ENCODE results near the gene TMEM45A. TPM values are rescaled to one million over a fixed set of nuclear protein-coding genes. Genes with fewer than 3 reads are reported as not detected.
A peak's percentile ranks its signal among the peaks of the same experiment; 100 is the strongest.
"Not testable (repeated sequence)": the region's sequence is repeated elsewhere in the genome, so short reads cannot be mapped to it uniquely, and the experiment has no call there.

TMEM45A gene, protein sequence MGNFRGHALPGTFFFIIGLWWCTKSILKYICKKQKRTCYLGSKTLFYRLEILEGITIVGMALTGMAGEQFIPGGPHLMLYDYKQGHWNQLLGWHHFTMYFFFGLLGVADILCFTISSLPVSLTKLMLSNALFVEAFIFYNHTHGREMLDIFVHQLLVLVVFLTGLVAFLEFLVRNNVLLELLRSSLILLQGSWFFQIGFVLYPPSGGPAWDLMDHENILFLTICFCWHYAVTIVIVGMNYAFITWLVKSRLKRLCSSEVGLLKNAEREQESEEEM
- 1 to 10 TPM; 1.1 to 1.3 TPM for total RNA-seq

DNA sequence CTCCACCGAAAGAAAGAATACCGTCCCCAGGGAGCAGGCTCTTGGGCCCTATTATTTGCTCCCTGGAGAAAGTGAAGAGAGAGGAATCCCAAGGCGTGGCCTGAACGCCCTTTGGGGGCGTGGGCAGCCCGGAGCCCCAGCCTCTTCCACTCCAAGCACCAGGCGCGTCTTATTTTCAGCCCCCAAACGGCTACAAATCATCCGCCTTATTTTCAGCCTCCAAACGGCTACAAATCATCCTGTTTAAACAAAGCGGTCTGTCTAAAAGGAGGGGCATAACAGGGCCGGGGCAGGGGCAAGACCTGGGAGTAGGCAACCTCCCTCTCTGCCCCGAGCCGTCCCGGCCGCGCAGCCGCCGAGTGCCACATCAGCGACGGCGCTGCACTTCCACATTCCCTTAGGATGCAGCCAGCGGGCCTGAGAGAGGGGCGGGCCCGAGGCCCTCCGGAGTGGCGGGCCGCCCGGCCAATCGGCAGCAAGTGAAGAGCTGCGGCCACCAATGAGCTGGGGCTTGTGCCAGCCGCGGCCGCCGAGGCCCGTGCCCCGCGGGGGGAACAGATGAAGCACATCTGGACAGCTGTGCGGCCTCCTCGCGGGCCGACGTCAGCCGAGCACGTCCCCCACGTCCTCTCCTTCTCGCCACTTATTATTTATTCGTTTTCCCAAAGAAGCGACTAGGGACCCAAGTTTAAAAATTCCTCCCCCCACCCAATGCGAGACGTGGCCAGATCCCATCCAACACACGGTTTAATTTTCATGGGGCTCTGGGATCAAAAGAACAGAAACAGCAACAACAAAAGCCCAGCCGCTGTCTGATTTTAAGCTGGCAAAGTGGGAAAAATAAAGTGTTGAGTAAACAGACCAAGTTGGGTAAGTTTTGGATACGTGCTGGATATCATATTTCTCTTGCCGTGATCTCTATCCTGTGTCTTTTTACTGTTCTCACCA is at the start of gene TMEM45A:
TSS of gene TMEM45A (plus strand) at position 561 of the 948 bp plus-strand sequence. CDS start 62,593 bp downstream, outside the sequence.
- H3K27ac Mint-ChIP-seq = no peak within 1 kb of the TSS
- H3K9me3 Mint-ChIP-seq = no peaks in the 10 kb centered on the region
- peak; percentile 84 for DNase-seq
- peak within 1 kb of the TSS; percentile 78 for H3K4me3 Mint-ChIP-seq
- peaks cover 12% of the 10 kb centered on the region for H3K4me1 Mint-ChIP-seq
- no peaks in the 10 kb centered on the region for H3K36me3 Mint-ChIP-seq (ENCODE audit: low read depth)
- ChIA-PET POLR2A (no interaction called here), CTCF (interaction anchor here (0.7 to 1.2 kb wide), 5 partner anchors 8 to 684 kb away, joined by 3 to 9 read pairs (median 3); no protein-coding TSS in a partner anchor)
- peaks cover 23% of the 10 kb centered on the region for H3K27me3 Mint-ChIP-seq

DNA sequence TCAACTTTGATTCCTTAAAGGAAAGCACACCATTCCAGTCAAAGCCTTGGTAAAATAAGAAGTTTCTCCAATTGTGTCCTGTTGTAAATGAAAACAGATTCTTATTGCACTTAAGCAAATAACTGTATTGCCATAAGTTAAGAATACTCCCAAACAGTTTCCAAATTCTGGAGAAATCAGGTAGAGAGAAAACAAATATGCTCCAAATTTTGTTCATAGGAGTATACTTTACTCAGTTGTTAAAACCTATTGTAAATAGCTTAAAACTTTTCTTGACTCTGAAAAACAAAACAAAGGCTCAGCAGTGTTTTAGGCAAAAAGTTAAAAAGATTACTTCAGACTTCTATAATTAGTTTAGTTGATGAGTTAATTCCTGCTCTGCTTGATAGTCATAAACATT is 48.7 kb upstream of the TMEM45A start:
- Mint-ChIP-seq H3K27me3 (no peaks in the 10 kb centered on the region), H3K4me1 (peaks cover 7% of the 10 kb centered on the region)
- CTCF ChIA-PET = no interaction called here

DNA sequence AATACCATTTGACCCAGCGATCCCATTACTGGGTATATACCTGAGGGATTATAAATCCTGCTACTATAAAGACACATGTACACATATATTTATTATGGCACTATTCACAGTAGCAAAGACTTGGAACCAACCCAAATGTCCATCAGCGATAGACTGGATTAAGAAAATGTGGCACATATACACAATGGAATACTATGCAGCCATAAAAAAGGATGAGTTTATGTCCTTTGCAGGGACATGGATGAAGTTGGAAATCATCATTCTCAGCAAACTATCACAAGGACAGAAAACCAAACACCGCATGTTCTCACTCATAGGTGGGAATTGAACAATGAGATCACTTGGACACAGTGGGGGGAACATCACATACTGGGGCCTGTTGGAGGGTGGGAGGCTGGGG is 45.4 kb upstream of the TMEM45A start:
- H3K4me1 Mint-ChIP-seq; H3K36me3 Mint-ChIP-seq (ENCODE audit: low read depth); H3K27ac Mint-ChIP-seq; CTCF ChIA-PET; DNase-seq; POLR2A ChIA-PET; H3K9me3 Mint-ChIP-seq; H3K27me3 Mint-ChIP-seq; H3K4me3 Mint-ChIP-seq: not testable (repeated sequence)

More for the DNA sequence above, 48.7 kb upstream of the TMEM45A start:
- POLR2A ChIA-PET = no interaction called here
- H3K9me3 Mint-ChIP-seq = peaks cover 6% of the 10 kb centered on the region
- no peak overlapping the region for H3K27ac Mint-ChIP-seq
- peaks cover 3% of the 10 kb centered on the region for H3K36me3 Mint-ChIP-seq (ENCODE audit: low read depth)
- DNase-seq = no peak
- no peak overlapping the region for H3K4me3 Mint-ChIP-seq

GRCh38 chr3:100448079-100448478 is 44.3 kb upstream of the TMEM45A start:
- no peak overlapping the region for H3K4me3 Mint-ChIP-seq
- DNase-seq = no peak
- no peak overlapping the region for H3K27ac Mint-ChIP-seq
- POLR2A ChIA-PET = no interaction called here
- no peaks in the 10 kb centered on the region for H3K4me1 Mint-ChIP-seq
- H3K36me3 Mint-ChIP-seq (ENCODE audit: low read depth) = peaks cover 3% of the 10 kb centered on the region
- no peaks in the 10 kb centered on the region for H3K27me3 Mint-ChIP-seq
- CTCF ChIA-PET = interaction anchor here (1.5 kb wide), 1 partner anchor 15 kb away, joined by 5 read pairs; no protein-coding TSS in a partner anchor
- peaks cover 2% of the 10 kb centered on the region for H3K9me3 Mint-ChIP-seq

DNA sequence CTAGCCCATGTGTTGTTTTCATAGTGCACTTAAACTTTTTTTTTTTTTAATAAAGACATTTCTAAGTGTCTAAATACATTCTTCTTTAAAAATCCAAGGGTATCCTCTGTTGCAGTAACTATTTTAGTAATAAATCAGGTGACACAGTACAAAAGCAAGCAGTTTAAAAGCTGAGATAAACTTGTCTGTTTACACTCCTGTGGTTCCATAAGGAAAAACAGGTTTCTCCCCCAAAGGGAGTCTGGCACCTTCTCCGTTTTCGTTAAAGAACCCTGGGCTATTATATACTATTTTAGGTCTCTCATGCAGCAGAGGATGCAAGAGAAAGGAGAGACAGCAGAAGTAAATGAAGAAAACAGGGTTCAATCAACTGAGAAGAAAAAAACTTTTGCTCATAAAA is 43.2 kb upstream of the TMEM45A start:
- no peaks in the 10 kb centered on the region for H3K27me3 Mint-ChIP-seq
- H3K36me3 Mint-ChIP-seq (ENCODE audit: low read depth) = peaks cover 3% of the 10 kb centered on the region
- no peak overlapping the region for H3K27ac Mint-ChIP-seq
- ChIA-PET POLR2A (no interaction called here), CTCF (interaction anchor here (0.7 to 1.5 kb wide), 3 partner anchors 14 to 132 kb away, joined by 4 to 5 read pairs (median 4); no protein-coding TSS in a partner anchor)
- H3K4me1 Mint-ChIP-seq = no peaks in the 10 kb centered on the region
- no peaks in the 10 kb centered on the region for H3K9me3 Mint-ChIP-seq
- no peak for DNase-seq
- no peak overlapping the region for H3K4me3 Mint-ChIP-seq

DNA sequence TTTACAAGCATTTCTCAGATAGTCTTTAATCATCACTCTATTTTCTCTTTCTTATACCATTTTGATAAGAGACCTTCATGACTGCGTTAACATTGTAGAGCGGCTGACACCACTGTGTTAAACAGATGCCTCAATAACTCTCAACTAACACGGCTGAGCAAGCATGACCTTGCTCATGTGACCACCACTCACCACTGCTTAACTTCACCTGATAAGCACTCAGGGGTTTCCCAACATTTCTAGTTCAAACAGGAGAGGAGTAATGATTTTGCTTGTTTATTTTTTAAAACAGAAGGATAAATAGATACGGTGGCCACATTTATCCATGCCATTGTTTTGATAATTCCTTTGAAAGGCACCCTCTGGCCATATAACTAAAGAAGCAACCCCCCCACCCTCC is 37.7 kb upstream of the TMEM45A start:
- POLR2A ChIA-PET = no interaction called here
- H3K9me3 Mint-ChIP-seq = no peaks in the 10 kb centered on the region
- H3K4me3 Mint-ChIP-seq = no peak overlapping the region
- no peak for DNase-seq
- H3K27ac Mint-ChIP-seq = no peak overlapping the region
- no peaks in the 10 kb centered on the region for H3K36me3 Mint-ChIP-seq (ENCODE audit: low read depth)
- no peaks in the 10 kb centered on the region for H3K27me3 Mint-ChIP-seq
- CTCF ChIA-PET = no interaction called here
- H3K4me1 Mint-ChIP-seq = peaks cover 6% of the 10 kb centered on the region

GRCh38 chr3:100455841-100456550 is 36.4 kb upstream of the TMEM45A start:
- Mint-ChIP-seq H3K27me3 (no peaks in the 10 kb centered on the region), H3K27ac (no peak overlapping the region), H3K36me3 (ENCODE audit: low read depth) (no peaks in the 10 kb centered on the region), H3K4me3 (no peak overlapping the region), H3K4me1 (peaks cover 6% of the 10 kb centered on the region), H3K9me3 (no peaks in the 10 kb centered on the region)
- ChIA-PET POLR2A (no interaction called here), CTCF (interaction anchor here (0.5 kb wide), 1 partner anchor 159 kb away, joined by 3 read pairs; no protein-coding TSS in a partner anchor)
- DNase-seq = no peak

GRCh38 chr3:100456745-100457144 is 35.7 kb upstream of the TMEM45A start:
- Mint-ChIP-seq H3K4me3 (no peak overlapping the region), H3K27me3 (no peaks in the 10 kb centered on the region), H3K4me1 (peaks cover 6% of the 10 kb centered on the region), H3K9me3 (no peaks in the 10 kb centered on the region), H3K27ac (no peak overlapping the region), H3K36me3 (ENCODE audit: low read depth) (no peaks in the 10 kb centered on the region)
- DNase-seq = no peak
- ChIA-PET POLR2A (no interaction called here), CTCF (interaction anchor here (0.5 kb wide), 1 partner anchor 159 kb away, joined by 3 read pairs; no protein-coding TSS in a partner anchor)

DNA sequence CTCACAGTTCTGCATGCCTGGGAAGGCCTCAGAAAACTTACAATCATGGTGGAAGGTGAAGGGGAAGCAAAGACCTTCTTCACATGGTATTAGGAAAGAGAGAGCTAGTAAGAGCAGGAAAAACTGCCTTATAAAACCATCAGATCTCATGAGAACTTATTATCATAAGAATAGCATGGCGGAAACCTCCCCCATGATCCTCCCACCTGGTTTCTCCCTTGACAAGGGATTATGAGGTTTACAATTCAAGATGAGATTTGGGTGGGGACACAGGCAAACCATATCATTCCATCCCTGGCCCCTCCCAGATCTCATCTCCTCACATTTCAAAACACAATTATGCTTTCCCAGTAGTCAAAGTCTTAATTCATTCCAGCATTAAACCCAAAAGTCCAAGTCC is 34.6 kb upstream of the TMEM45A start:
- H3K9me3 Mint-ChIP-seq = no peaks in the 10 kb centered on the region
- ChIA-PET CTCF (no interaction called here), POLR2A (no interaction called here)
- peaks cover 6% of the 10 kb centered on the region for H3K4me1 Mint-ChIP-seq
- no peaks in the 10 kb centered on the region for H3K27me3 Mint-ChIP-seq
- no peak overlapping the region for H3K4me3 Mint-ChIP-seq
- no peak for DNase-seq
- no peaks in the 10 kb centered on the region for H3K36me3 Mint-ChIP-seq (ENCODE audit: low read depth)
- H3K27ac Mint-ChIP-seq = no peak overlapping the region

DNA sequence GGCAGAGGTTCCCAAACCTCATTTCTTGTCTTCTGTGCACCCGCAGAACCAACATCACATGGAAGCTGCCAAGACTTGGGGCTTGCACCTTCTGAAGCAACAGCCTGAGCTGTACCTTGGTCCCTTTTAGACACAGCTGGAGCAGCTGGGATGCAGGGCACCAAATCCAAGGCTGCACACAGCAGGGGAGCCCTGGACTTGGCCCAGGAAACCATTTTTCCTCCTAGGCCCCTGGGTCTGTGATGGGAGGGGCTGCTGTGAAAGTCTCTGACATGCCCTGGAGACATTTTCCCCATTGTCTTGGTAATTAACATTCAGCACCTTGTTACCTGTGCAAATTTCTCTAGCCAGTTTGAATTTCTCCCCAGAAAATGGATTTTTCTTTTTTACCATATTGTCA is 33.6 kb upstream of the TMEM45A start:
- no peak overlapping the region for H3K4me3 Mint-ChIP-seq
- ChIA-PET CTCF (no interaction called here), POLR2A (no interaction called here)
- H3K4me1 Mint-ChIP-seq = peaks cover 6% of the 10 kb centered on the region
- H3K27me3 Mint-ChIP-seq = no peaks in the 10 kb centered on the region
- no peak for DNase-seq
- no peaks in the 10 kb centered on the region for H3K36me3 Mint-ChIP-seq (ENCODE audit: low read depth)
- no peaks in the 10 kb centered on the region for H3K9me3 Mint-ChIP-seq
- no peak overlapping the region for H3K27ac Mint-ChIP-seq

GRCh38 chr3:100463002-100463401 is 29.4 kb upstream of the TMEM45A start:
- Mint-ChIP-seq H3K27ac (no peak overlapping the region), H3K4me1 (peaks cover 16% of the 10 kb centered on the region)
- DNase-seq = no peak

GRCh38 chr3:100463646-100464155 is 28.7 kb upstream of the TMEM45A start:
- no peak overlapping the region for H3K4me3 Mint-ChIP-seq
- ChIA-PET POLR2A (no interaction called here), CTCF (interaction anchor here (0.6 to 3.9 kb wide), 10 partner anchors 29 to 1180 kb away, joined by 3 to 70 read pairs (median 4); partner anchors contain the start of gene TMEM45A)
- peaks cover 8% of the 10 kb centered on the region for H3K9me3 Mint-ChIP-seq
- no peaks in the 10 kb centered on the region for H3K27me3 Mint-ChIP-seq
- H3K36me3 Mint-ChIP-seq (ENCODE audit: low read depth) = no peaks in the 10 kb centered on the region
- H3K27ac Mint-ChIP-seq = no peak overlapping the region
- no peak for DNase-seq
- H3K4me1 Mint-ChIP-seq = peaks cover 16% of the 10 kb centered on the region

More at GRCh38 chr3:100463002-100463401, 29.4 kb upstream of the TMEM45A start:
- ChIA-PET POLR2A (no interaction called here), CTCF (interaction anchor here (0.5 to 3.9 kb wide), 32 partner anchors 8 to 1542 kb away, joined by 3 to 70 read pairs (median 4); partner anchors contain the start of gene TMEM45A)
- no peaks in the 10 kb centered on the region for H3K27me3 Mint-ChIP-seq
- no peaks in the 10 kb centered on the region for H3K36me3 Mint-ChIP-seq (ENCODE audit: low read depth)
- peaks cover 3% of the 10 kb centered on the region for H3K9me3 Mint-ChIP-seq
- no peak overlapping the region for H3K4me3 Mint-ChIP-seq

Data from activated CD4-positive, alpha-beta memory T cell treated with anti-CD3 and anti-CD28 coated beads, Interleukin-2, amount 10 ng/mL, durations not matched to agents 7 days and 5 days (primary cell).